ENCODE measurements around the gene NKAIN4.

The NKAIN4 gene

GRCh38 chr20:63254232-63254605, at the start of gene NKAIN4:
NKAIN4 (minus strand) TSS chr20:63254463; CDS start chr20:63254450, 13 bp downstream.
- FAIRE-seq (peak; percentile 26), DNase-seq (ENCODE audit: insufficient read length, low spot score) (no peak)

GRCh38 chr20:63303095-63303666, 48.9 kb upstream of the NKAIN4 start:
- no peak for DNase-seq (ENCODE audit: insufficient read length, low spot score)
- peak; percentile 90 for FAIRE-seq

DNA sequence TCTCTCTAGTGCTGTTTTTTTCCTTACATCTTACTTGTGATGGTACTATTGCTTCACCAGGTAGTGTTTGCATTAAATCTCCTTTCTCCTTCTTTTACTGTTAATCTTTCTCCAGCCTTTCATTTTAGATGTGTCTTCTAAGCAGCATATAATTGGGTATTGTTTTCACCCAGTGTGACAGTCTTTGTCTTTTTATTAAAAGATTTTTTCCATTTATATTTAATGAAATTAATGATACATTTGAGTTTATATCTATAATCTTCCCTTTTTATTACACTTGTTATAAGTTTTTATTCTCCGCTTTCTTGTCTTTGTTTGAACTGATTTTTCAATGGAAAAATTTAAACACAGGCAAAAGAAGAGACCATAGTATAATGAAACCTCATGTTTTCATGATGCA, 47.4 kb upstream of the NKAIN4 start:
- FAIRE-seq, result no peak
- DNase-seq (ENCODE audit: insufficient read length, low spot score), result no peak

- FAIRE-seq (peak; percentile 52), DNase-seq (ENCODE audit: insufficient read length, low spot score) (no peak)
Measured at GRCh38 chr20:63298731-63299312, 44.6 kb upstream of the NKAIN4 start.

DNA sequence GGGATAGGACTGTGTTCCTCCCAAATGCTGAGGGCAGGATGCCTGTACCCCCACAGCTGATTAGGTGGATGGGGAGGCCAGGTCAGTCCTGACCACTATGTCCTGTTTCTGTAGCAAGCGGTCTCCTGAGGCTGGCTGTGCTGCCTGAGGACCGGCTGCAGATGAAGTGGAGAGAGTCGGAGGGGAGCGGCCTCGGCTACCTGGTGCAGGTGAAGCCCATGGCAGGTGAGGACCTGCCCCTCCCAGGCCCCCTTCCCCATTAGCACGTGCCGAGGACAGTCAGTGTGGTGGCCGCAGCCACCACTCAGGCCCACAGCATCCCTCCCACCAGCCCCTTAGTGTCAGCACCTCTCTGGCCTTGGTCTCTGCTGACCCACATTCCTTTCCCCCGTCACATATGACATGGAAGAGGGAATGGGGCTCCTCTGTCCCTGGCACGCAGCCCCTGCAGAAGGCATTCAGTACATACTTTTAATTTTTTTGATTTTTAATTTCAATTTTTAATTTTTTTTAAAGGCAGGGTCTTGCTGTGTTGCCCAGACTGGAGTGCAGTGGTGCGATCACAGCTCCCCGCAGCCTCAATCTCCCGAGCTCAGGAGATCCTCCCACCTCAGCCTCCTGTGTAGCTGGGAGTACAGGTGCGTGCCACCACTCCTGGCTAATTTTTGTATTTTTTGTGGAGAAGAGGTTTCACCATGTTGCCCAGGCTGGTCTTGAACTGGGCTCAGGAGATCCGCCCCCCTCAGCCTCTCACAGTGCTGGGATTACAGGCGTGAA, 43.7 kb upstream of the NKAIN4 start:
- DNase-seq (ENCODE audit: insufficient read length, low spot score), result no peak

DNA sequence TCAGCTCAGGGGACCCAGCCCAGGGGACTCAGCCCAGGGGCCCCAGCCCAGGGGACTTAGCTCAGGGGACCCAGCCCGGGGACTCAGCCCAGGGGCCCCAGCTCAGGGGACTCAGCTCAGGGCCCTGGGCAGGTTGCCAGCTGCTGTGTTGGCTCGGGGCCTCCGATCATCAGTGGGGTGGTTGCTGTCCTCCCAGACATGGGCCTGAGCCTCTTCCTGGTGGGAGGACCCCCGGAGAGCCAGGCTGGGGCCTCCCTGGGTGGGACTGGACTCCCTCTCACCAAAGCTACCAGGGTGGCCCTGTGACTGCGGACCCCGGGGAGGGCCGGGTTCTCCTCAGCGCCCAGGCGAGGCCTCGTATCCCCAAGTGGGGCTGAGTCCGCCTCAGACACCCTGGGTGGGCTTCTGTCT, 43.1 kb upstream of the NKAIN4 start:
- no peak for FAIRE-seq
- DNase-seq (ENCODE audit: insufficient read length, low spot score), result no peak

More for the DNA sequence above, 43.7 kb upstream of the NKAIN4 start:
- peak; percentile 51 for FAIRE-seq

- peak; percentile 78 for FAIRE-seq
- DNase-seq (ENCODE audit: insufficient read length, low spot score), result no peak
Measured at GRCh38 chr20:63296531-63297299, 42.5 kb upstream of the NKAIN4 start.

- FAIRE-seq (peak; percentile 72), DNase-seq (ENCODE audit: insufficient read length, low spot score) (no peak)
Measured at GRCh38 chr20:63295846-63296245, 41.6 kb upstream of the NKAIN4 start.

DNA sequence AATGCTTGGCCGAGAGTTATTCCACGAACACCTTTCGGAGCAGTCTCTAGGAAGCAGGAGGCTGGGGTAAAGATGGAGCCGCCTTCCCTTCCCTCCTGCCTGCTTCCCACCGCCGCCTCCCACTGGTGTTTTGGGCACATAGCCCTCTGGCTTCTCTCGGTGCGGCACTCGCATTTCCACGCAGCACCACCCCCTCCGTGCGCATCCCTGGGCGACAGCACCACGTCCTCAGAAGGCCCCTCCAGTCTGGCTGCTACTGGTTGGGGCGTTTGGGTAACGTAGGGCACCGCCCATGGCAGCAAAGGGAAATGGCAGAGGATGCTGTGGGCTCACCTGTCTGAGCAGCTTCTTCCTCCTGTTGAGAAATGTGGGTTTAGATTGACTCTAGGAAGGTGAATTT, 41.2 kb upstream of the NKAIN4 start:
- FAIRE-seq (peak; percentile 87), DNase-seq (ENCODE audit: insufficient read length, low spot score) (no peak)

- DNase-seq (ENCODE audit: insufficient read length, low spot score) (no peak), FAIRE-seq (no peak)
Measured at GRCh38 chr20:63295018-63295417, 40.8 kb upstream of the NKAIN4 start.

- FAIRE-seq (no peak), DNase-seq (ENCODE audit: insufficient read length, low spot score) (no peak)
Measured at GRCh38 chr20:63294536-63294900, 40.3 kb upstream of the NKAIN4 start.

GRCh38 chr20:63293871-63294535, 39.7 kb upstream of the NKAIN4 start:
- DNase-seq (ENCODE audit: insufficient read length, low spot score) (no peak), FAIRE-seq (no peak)

DNA sequence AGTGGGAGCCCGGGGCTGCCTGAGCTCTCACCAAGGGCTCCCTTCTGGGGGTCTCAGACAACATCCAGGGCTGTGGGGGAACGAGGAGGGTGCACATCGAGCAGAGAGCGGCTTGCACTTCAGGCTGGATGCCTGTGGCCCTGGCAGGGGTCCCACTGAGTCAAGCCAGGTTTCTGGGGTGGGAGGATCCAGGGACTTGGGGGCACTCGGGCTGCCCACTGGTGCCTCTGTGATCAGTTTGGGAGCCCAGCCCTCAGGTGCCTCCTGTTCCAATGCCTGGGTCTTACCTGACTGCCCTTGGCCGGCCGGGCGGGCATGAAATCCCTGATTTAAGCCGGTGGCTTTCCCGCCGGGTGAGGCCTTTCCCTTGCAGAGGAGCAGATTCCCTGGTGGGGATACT, 39.2 kb upstream of the NKAIN4 start:
- DNase-seq (ENCODE audit: insufficient read length, low spot score) (no peak), FAIRE-seq (no peak)

GRCh38 chr20:63292904-63293303, 38.6 kb upstream of the NKAIN4 start, which contains the start of gene COL20A1:
COL20A1 (plus strand) TSS chr20:63293186; CDS start chr20:63295108, 1,922 bp downstream.
- DNase-seq (ENCODE audit: insufficient read length, low spot score) (no peak), FAIRE-seq (no peak)

- FAIRE-seq, result peak; percentile 74
- no peak for DNase-seq (ENCODE audit: insufficient read length, low spot score)
Measured at GRCh38 chr20:63292292-63292701, 38.0 kb upstream of the NKAIN4 start.

GRCh38 chr20:63291811-63292210, 37.5 kb upstream of the NKAIN4 start:
- DNase-seq (ENCODE audit: insufficient read length, low spot score) (no peak), FAIRE-seq (no peak)

DNA sequence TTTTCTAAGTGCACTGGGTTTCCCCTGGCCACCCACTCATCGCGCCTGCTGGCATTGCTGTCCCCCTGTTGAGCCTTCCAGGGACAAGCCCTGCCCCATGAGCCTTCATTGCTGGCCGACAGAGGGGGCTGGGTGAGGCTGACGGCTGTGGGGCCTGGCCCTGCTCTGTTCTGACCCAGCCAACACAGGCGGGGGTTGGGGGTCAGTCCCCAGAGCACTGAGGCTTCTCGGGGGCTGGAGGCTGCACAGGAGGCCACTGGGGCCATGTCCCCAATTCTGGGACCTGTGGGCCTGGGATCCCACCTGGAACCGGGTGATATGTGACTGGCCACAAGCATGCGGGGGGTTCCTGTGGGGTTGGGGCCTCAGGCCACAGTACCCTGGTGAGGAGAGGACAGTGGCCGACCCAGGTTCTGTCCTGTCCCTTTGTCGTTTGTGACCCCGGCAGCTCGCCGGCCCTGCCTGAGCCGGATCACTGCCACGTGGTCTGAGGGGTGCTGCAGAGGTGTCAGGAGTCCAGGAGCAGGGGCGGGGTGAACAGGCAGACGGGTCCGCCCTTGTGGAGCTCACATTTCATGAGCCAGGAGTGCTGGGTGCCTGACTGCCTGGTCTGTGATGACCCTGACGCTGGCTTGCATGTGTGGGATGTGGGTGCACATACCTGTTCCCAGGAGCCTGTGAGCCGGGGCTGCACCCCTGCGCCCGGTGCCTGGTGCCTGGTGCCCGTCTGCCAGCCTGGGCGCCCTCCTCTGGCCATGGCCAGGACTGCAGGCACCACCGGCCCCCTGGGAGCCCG, 36.6 kb upstream of the NKAIN4 start:
- DNase-seq (ENCODE audit: insufficient read length, low spot score), result peak; percentile 79

GRCh38 chr20:63290136-63290676, 35.9 kb upstream of the NKAIN4 start:
- no peak for DNase-seq (ENCODE audit: insufficient read length, low spot score)
- FAIRE-seq, result no peak

More for the DNA sequence above, 36.6 kb upstream of the NKAIN4 start:
- no peak for FAIRE-seq

GRCh38 chr20:63289311-63290135, 35.3 kb upstream of the NKAIN4 start:
- no peak for FAIRE-seq
- DNase-seq (ENCODE audit: insufficient read length, low spot score), result no peak

All from HTR-8/SVneo (cell line).